Activated T-cell treated with anti-CD3 and anti-CD28 coated beads for 1 hour (primary cell): Measurements from ENCODE around the gene EIF1AX.
"Not testable (repeated sequence)": the region's sequence is repeated elsewhere in the genome, so short reads cannot be mapped to it uniquely, and the experiment has no call there.

Source experiments
- DNase-seq: peaks from one replicate; pipeline ENCODE4 v3.0.0-alpha.2; 2020; ENCODE audit warnings: low read depth

EIF1AX gene, protein sequence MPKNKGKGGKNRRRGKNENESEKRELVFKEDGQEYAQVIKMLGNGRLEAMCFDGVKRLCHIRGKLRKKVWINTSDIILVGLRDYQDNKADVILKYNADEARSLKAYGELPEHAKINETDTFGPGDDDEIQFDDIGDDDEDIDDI

DNA sequence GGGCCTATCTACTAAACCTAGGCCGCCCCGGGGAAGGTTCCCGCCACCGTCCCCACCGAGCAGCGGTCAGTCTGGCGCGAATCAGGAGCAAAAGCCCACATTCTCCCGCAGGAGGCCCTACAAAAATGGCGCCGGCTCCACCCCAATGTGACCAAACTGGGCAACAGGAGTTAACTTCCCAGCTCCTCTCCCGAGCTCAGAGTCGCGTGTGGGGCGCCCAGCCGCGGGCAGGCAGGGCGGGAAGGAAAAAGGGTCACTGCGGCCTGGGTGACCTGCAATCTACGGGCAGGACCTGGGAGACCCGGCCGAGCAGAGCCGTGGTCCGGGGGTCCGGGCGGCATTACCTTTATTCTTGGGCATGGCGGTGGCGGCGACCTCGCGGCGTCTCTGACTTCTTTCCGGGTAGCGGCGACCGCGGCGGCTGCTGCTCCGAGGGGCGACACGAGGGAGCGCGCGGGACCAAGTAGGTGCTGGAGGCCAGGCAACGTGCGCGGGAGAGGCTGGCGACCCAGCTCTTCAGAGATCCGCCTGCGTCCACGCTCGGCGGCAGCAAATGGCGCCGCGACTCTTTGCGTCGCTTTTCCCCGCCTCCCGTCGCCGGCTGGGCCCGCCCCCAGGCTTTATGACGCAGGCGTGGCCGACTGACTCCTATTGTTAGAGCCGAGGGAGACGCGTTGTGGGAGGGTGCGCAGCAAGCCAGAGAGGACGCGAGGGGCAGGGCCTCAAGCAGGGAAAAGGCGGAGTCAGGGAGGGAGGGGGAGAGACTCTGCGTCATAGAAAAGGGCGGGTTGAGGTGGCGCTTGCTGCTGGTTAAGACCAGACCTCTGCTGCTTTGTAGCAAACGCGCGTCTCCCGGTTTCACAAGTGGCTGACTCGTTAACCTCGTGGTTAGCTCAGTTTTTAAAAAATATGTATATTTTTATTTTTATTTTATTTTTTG is at the start of gene EIF1AX:
EIF1AX (minus strand) TSS at position 558 of the 940 bp plus-strand sequence; CDS start at position 360, 198 bp downstream.
- DNase-seq: peak; percentile 87

DNA sequence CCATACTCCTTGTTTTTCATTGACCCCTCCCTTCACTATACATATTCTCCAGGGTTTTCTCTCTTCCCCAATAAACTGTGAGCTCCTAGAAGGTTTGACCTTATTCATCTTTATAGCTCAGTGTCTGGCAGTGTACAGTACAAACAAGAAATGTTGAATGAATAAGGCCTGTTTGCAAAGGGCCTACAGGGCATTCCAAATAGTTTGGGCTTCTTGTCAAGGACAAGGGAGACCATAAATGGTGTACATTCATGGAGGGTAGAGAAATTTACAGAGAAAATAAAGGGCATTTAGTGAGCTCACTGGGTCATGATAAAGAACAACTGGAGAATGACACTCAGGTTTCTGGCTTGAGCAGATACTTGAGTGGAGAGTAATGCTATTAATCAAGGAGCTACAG is 47.5 kb upstream of the EIF1AX start:
- DNase-seq: no peak

DNA sequence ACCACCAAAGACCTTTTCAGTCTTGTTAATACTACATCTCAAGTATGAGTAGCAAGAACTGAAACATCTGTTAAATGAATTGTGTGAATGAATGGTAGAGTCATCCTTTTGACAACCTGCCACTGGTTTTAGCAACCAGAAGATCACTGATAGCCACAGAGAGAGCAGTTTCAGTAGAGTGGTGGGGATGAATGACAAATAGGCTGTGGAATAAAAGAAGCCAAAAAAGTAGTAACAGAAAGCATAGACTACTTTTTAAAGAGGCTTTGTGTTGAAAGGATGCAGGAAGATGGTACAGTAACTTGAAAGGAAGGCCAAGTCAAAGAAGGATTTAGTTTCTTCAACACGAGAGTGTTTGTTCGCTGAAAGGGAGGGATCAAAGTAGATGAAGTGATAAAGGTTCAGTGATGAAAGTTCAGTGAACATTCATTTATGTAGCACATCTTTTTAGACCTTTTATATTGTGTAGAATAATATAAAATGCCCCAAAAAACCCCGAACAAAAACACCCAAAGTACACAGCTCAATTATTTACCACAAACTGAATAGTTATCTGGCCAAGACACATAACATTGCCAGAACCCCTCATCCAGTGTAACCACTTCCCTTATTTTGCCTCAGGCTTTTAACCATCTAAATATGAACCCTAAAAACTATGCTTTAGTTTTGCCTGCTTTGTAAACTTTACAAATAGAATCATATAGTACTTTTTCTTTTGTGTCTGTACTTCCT is 40.1 kb upstream of the EIF1AX start:
- DNase-seq: no peak

DNA sequence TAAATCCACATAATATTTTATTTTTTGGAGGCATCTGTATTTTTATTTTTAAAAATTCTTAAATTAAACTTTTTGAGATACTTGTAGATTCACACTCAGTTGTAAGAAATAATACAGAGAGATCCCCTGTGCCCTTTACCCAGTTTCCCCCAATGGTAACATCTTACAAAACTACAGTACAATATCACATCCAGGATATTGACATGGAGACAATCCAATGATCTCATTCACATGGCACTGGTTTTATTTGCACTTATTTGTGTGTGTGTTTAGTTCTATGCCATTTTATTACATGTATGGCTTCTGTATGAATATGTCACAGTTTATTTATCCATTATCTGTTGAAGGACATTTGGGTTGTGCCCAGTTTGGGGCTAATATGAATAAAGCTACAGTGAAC is 35.5 kb upstream of the EIF1AX start:
- DNase-seq: no peak

DNA sequence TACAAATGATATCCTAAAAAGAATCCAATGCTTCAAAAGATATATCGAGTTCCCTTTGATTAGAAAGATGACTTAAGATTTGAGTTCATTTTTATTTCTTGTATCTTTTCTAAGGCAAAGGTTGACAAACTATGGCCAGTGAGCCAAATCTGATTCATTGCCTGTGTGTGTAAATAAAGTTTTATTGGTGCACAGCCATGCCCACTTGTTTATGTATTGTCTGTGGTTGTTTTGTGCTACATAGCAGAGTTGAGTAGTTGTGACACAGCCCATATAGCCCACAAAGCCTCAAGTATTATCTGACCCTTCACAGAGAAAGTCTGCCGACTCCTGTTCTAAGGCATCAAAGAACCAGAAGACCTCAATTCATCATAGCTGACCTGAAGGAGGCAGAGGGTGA is 32.2 kb upstream of the EIF1AX start:
- no peak for DNase-seq

DNA sequence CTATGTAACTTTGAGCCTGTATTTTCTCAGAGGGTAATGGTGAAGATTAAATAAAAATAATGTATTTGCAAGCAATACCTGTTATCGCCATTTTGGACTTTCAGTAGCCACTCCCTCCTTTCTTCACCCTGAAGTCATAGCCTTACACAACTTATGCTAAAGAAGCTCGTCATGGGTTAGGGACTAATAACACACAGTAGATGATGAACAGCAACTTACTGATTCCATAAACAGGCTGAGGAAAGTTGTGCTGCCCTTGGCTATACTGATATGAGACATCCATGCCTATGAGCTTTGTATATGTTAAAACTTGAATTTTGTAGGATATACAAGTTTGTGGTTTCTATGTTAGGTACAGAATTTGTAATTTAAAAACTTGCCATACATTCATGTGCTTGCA is 31.7 kb upstream of the EIF1AX start:
- no peak for DNase-seq

DNA sequence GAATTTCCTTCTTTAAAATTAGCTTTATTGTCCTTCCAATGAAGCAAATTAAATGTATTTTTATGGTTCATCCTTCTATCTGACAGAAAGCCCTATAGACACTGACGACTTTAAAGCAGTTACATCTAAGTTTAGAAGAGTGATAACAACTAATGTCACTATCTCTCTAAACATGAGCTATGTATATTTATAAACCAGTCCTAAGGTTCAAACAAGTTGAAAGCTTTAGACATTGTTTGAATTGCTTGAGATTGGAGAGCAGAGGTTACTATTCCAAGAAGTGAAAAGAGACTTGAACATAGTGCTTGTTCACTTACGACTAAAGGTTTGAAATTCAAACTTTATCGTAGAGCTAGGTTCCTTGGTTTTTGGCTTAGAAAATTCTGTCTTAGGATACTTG is 30.2 kb upstream of the EIF1AX start:
- no peak for DNase-seq

DNA sequence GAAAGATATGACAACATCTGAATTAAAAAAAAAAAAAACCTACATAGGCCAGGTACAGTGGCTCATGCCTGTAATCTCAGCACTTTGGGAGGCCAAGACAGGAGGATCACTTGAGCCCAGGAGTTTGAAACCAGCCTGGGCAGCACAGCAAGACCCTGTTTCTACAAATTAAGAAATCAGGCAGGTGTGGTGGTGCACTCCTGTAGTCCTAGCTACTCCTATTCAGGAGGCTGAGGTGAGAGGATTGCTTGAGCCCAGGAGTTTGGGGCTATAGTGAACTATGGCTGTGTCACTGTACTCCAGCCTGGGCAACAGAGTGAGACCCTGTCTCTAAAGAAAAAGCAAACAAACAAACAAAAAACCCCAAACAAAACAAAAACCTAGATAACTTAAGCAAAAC is 20.9 kb upstream of the EIF1AX start:
- not testable (repeated sequence) for DNase-seq

DNA sequence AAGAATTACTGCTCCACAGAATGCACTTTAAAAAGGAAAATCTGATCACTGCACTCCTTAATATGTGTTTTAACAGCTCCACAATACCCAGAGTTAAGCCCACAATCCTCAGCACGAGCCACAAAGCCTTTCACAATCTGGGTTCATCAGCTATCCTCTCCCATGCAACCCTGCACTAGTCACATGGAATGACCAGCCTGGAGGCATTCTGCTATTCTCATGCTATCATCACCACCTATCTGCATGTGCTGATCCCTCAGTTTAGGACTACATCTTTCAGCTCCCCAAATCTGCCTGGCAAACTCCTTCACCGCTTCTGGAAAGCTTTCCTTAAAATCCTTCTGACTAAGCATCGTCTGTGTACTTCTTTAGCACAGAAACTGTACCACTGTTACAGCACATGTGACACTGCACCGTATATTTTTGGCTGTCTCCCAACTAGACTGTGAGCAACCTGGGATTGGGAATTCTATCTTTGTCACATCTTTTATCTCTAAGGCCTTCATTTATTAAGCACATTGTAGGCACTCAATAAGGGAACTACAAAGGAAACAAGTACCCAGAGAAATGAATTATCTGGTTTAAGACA is 18.3 kb upstream of the EIF1AX start:
- DNase-seq: no peak

DNA sequence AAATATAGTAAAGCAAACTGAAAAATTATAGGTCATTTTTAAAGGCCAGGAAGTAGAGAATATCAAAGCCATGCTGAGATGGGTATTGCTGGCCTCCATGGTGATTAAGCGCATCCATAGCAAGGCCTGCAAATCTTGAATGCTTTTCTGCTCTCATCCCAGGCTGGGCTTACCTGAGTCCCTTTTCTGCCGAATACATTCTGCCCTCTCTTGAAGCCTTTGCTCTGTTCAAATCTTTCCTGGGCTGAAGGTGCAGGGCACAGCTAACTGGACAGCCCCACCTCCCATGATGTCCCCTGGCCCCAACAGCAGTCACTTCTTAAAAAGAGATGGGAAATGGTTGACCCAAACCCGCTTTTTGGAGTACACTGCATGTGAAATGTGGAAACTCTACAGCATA is 10.1 kb upstream of the EIF1AX start:
- no peak for DNase-seq

DNA sequence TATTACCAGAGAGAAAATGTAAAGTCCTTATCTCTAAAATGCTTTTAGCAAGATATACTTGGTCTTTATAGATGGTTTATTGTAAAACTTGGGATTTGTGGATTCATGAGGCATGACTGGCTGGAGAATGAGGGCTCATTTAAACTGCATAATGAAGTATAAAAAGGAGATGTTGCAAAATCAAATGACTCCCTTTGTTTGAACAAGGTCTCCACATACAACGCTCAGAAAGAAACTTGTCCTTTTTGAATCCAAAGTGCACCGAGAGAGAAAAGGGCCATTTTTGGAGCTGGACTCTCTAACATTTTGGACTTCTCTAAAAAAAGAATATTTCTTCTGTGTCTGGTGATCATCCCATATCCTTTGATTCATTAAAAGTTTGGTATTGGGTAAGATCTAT is 7.7 kb upstream of the EIF1AX start:
- DNase-seq: no peak

DNA sequence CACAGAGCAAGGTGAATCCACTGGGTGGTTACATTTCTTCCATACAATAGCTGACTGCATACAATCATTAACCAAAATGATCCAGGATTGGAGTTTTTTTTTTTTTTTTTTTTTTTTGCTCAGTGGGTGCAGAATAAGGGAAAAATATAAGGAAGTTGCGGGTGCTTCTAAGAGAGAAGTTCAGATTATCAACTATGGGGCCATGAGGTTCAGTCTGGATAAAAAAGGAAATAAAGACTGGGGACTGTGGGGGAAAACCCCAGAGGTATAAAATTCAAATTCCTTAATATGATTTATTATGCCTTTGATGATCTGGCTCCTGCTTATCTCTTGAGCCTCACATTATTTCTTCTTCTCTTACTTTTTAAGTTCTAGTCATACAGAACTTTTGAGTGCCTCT is 5.9 kb upstream of the EIF1AX start:
- no peak for DNase-seq

DNA sequence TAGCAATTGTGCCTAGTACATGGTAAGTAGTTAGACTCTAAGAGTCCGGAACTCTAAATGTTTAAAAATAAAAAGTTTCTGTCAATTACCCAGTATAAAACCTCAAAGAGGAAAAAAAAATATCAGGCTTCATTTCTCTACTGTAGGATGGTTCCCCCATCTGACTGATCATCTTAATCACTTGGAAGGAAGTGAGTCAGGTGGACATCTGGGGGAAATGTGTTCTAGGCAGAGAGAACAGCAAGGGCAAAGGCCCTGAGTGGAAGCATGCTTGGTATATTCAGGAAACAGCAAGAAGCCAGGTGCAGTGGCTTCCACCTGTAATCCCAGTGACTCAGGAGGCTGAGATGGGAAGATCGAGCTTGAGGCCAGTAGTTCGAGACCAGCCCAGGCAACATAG is 2.9 kb upstream of the EIF1AX start:
- DNase-seq: no peak

DNA sequence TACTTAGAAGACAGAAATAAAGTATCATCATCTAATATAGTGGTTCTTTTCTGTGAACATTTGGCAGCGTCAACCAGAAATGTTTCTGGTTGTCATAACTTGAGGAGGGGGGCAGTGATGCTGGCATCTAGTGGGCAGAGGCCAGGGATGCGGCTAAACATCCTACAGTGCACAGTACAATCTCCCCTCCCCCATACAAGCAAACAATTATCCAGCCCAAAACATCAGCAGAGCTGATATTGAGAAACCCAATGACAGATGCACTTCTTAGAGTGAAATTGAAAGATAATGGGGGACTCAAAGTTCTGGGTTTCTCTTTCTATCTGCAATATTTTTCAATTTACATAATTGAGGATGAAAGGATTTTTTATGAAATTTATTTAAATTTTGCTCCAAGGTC is 1.9 kb upstream of the EIF1AX start:
- DNase-seq: no peak

DNA sequence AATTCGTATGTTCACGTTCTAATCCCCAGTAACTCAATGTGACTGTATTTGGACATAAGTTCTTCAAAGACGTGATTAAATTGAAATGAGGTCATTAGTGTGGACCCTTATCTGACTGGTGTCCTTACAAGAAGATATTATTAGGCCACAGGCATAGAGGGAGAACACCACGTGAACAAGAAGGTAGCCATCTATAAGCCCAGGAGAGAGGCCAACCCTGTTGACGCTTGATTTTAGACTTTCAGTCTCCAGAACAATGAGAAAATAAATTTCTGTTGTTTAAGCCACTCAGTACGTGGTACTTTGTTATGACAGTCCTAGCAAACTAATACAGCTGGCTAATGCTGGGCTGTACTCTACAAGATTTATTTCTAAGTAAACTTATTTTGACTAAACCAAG is 1.5 kb upstream of the EIF1AX start:
- no peak for DNase-seq

DNA sequence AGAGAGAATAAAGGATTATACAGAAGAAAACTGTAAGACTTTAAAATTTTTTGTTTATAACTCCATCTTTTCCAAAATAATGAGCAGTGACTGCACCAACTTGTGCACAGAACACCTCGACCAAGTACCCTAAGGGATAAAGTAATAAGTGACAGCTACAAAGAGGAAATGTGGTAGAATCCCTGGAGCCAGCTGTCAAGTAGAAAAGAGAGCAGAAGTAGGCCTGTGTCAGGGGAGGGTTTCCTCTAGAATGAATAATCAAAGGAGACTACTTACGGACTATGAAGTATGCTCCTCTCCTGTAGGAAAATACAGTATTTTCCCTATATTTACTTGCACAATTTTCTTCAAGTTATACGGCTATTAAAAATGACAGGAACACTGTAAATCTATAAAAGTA is 1.2 kb downstream of the EIF1AX start:
- DNase-seq: no peak

DNA sequence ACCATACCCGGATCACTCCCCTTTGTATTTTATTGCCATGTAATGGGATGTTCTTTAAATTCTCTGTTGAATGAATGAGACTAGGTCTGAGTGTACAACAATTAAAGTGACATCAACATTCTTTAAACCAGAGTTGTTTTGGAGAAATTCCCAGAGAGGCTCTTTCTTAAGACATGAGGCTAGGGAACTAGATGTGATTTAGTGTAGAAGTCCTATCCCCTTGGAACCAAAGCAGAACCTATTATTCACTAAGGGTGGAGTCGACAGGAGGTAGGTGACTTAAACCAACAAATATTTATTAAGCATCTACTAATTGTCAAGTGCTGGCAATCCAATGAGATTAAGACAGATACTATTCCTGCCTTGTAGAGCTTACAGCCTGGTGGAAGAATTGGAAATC is 1.7 kb downstream of the EIF1AX start:
- DNase-seq: no peak

DNA sequence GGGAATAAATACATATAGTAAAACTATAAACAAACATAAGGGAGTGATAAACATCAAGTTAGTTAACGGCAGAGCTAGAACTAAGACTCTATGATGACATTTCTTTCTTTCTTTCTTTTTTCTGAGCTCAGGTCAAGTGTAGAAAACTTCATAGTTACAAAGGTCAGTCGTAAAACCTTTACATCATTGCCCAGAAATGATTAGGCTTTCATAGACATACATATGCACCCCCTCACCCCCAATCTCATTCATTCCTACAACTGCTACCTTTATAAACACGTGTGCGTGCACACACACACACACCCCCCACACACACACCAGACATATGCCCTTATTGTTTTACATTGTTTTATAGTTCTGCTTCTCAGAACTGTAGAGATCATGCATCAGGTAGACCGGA is 5.7 kb downstream of the EIF1AX start:
- DNase-seq: no peak

DNA sequence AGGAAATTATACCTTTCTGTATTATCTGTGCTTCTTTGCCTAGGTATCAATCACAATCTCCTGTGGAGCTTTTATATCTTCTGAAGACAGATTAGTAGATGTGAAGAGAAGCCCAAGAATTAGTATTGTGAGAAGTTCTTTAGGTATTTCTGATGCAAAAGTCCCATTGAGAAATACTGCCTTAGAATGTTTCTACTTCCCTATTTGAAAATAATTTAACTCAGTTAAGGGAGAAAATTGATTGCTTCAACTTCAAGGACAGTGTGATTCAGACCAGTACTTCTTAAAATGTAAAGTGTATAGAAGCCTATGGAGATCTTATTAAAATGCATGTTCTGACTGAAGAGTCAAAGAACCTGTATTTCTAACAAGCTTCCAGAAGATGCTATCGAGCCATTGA is 9.0 kb downstream of the EIF1AX start:
- DNase-seq: no peak

DNA sequence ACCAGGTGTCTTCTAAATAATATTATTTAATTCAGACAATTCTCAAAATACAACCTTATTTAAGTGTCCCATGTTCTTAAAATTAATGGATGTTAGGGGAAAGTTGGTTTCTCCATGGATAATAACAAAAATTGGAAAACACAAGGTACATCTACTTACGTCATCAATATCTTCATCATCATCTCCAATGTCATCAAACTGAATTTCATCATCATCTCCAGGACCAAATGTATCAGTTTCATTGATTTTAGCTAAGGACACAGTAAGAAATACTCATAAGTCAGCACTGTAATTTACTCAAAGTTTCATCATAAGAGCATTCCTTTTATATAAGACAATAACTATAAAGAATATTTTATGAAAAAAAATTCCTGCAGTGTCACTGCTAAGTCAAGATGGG is 11.3 kb downstream of the EIF1AX start:
- no peak for DNase-seq

DNA sequence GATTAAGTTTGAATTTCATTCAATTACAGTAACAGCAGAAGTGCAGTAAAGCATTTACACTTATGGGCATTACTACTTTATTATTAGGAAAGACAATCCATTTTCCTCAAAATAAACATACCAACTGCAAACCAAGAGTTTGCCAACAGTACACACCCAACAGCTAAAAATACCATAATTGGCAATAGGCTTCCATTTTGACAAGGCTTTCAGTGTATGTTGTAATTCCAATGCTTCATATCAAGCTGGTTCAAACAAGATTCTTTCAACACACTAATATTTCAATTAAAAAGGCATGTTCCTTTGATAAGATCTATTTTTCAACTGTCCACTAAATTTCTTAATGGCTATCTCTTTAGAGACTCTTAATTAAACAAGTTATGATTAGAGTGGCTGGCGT is 12.1 kb downstream of the EIF1AX start:
- DNase-seq: no peak

DNA sequence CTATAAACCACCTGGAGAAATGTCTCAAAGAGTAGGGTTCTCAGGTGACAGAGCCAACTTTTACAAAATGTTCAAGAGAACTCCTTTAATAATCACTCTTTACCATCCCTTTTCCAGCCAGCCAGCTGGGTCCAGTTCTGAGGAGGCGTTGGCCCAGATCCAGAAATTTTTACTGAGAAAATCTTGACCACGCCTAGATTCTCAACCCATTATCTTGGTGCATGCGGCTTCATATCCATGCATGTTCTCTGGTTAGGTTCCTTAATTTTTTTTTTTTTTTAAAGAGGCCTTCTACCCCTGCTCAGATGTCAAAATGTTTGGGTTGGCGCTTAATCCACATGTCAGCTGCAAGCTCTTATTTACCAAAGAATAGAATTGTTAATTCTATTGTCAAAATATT is 13.0 kb downstream of the EIF1AX start:
- no peak for DNase-seq

DNA sequence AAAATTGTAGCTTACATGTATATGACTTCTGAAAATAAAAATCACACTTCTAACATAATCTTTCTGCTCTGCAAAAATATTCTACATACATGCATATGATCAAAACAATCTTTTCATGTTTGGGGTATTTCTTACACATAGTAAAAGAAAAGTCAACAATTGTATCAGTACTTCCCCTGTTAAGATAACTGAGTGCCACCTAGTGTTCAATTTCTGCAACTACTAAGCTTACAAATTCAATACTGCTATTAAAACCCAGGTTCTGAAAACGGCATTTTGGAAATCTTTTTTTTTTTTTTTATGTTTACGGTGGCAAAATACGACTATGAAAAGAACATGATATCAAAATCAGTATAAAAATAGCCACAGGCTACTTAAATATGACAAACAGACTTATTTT is 14.2 kb downstream of the EIF1AX start:
- not testable (repeated sequence) for DNase-seq
